HEK293 (cell line): ENCODE results near the gene DYNC1LI1.

Experiments
- CTCF ChIA-PET: fragments of 350-600 bp; formaldehyde crosslinking; extraction: SDS; loops from one replicate; lab custom pipeline; 2021; ENCODE audit warnings: antibody characterized with exemption; lab: Yijun Ruan, JAX
- POLR2A ChIA-PET: fragments of 300-600 bp; formaldehyde crosslinking; extraction: SDS; loops from one replicate; lab custom pipeline; 2020; ENCODE audit warnings: antibody characterized with exemption, inconsistent platforms; lab: Yijun Ruan, JAX
- H3K27ac ChIP-seq: fragments of 200-500 bp; sonication (Bioruptor generic); 2 replicates; pipeline ENCODE4 v1.5.1; 2014; ENCODE audit warnings: low read depth, low read length, control low read depth, inconsistent platforms; ENCODE audit errors: extremely low read depth
- H3K36me3 ChIP-seq, 2 experiments: fragments of 200-500 bp in 1 of 2; sonication (Bioruptor generic) in 1 of 2; 1 replicate in 1 of 2; 2 replicates in 1 of 2; pipeline ENCODE4 v1.5.1; 2014 to 2017; ENCODE audit warnings: inconsistent platforms in 2 of 2, low read length in 2 of 2; ENCODE audit not compliant: control insufficient read depth in 2 of 2, insufficient read depth in 1 of 2
- H3K4me1 ChIP-seq: fragments of 200-500 bp; sonication (Bioruptor generic); 2 replicates; pipeline ENCODE4 v1.5.1; 2014; ENCODE audit warnings: mild to moderate bottlenecking, low read length, inconsistent platforms; ENCODE audit not compliant: control insufficient read depth, insufficient read depth
- H3K4me3 ChIP-seq: 2 replicates; pipeline ENCODE4 v1.5.1; 2011; ENCODE audit warnings: low read depth, mild to moderate bottlenecking, control low read depth, low read length, moderate library complexity
- H3K9me3 ChIP-seq: fragments of 200-500 bp; sonication (Bioruptor generic); 2 replicates; pipeline ENCODE4 v1.5.1; 2014; ENCODE audit warnings: low read depth, low read length, inconsistent platforms; ENCODE audit not compliant: control insufficient read depth, insufficient read depth
- WT1 ChIP-seq: fragments of 450-650 bp; formaldehyde crosslinking; IDR thresholded peaks from 2 replicates; pipeline ENCODE4 v1.5.1; 2016; ENCODE audit warnings: missing biosample characterization, missing genetic modification characterization
- ZBTB48 ChIP-seq: fragments of 450-650 bp; formaldehyde crosslinking; IDR thresholded peaks from 2 replicates; pipeline ENCODE4 v1.5.1; 2016; ENCODE audit warnings: missing biosample characterization, missing genetic modification characterization
- ZNF660 ChIP-seq: fragments of 450-650 bp; IDR thresholded peaks from 2 replicates; pipeline ENCODE4 v1.5.1; 2018; ENCODE audit warnings: missing biosample characterization, mild to moderate bottlenecking, missing genetic modification characterization
- ZNF670 ChIP-seq: fragments of 450-650 bp; formaldehyde crosslinking; IDR thresholded peaks from 2 replicates; pipeline ENCODE4 v1.5.1; 2016; ENCODE audit warnings: missing biosample characterization, missing genetic modification characterization, low read depth
- ZNF776 ChIP-seq: fragments of 450-650 bp; formaldehyde crosslinking; IDR thresholded peaks from 2 replicates; pipeline ENCODE4 v1.5.0; 2017; ENCODE audit warnings: missing biosample characterization, missing genetic modification characterization, borderline replicate concordance
- TF ChIP-seq, protein P1 (sequence below): fragments of 450-650 bp; formaldehyde crosslinking; IDR thresholded peaks from 2 replicates; pipeline ENCODE4 v1.5.1; 2016; ENCODE audit warnings: missing biosample characterization, missing genetic modification characterization, borderline replicate concordance
- TF ChIP-seq, protein P2 (sequence below): fragments of 450-650 bp; formaldehyde crosslinking; IDR thresholded peaks from 2 replicates; pipeline ENCODE4 v1.5.1; 2016; ENCODE audit warnings: missing biosample characterization, missing genetic modification characterization
- TF ChIP-seq, protein P3 (sequence below): fragments of 450-650 bp; IDR thresholded peaks from 2 replicates; pipeline ENCODE4 v1.5.1; 2018; ENCODE audit warnings: missing biosample characterization, mild to moderate bottlenecking, missing genetic modification characterization
- TF ChIP-seq, protein P4 (sequence below): fragments of 450-650 bp; formaldehyde crosslinking; IDR thresholded peaks from 2 replicates; pipeline ENCODE4 v1.5.1; 2016; ENCODE audit warnings: missing biosample characterization, missing genetic modification characterization
- TF ChIP-seq, protein P5 (sequence below): fragments of 450-650 bp; formaldehyde crosslinking; IDR thresholded peaks from 2 replicates; pipeline ENCODE4 v1.5.1; 2016; ENCODE audit warnings: missing biosample characterization, missing genetic modification characterization
- TF ChIP-seq, protein P6 (sequence below): sonication (generic); formaldehyde crosslinking; IDR thresholded peaks from 2 replicates; pipeline ENCODE4 v1.8.1; 2022; ENCODE audit warnings: mild to moderate bottlenecking, moderate library complexity, missing genetic modification reagents
- TF ChIP-seq, protein P7 (sequence below): fragments of 450-650 bp; formaldehyde crosslinking; IDR thresholded peaks from 2 replicates; pipeline ENCODE4 v1.5.1; 2016; ENCODE audit warnings: missing biosample characterization, missing genetic modification characterization
- TF ChIP-seq, protein P8 (sequence below): fragments of 450-650 bp; formaldehyde crosslinking; IDR thresholded peaks from 2 replicates; pipeline ENCODE4 v1.5.1; 2017; ENCODE audit warnings: missing biosample characterization, missing genetic modification characterization
- TF ChIP-seq, protein P9 (sequence below): fragments of 450-650 bp; formaldehyde crosslinking; IDR thresholded peaks from 2 replicates; pipeline ENCODE4 v1.5.1; 2016; ENCODE audit warnings: missing biosample characterization, missing genetic modification characterization

Gene DYNC1LI1

DNA sequence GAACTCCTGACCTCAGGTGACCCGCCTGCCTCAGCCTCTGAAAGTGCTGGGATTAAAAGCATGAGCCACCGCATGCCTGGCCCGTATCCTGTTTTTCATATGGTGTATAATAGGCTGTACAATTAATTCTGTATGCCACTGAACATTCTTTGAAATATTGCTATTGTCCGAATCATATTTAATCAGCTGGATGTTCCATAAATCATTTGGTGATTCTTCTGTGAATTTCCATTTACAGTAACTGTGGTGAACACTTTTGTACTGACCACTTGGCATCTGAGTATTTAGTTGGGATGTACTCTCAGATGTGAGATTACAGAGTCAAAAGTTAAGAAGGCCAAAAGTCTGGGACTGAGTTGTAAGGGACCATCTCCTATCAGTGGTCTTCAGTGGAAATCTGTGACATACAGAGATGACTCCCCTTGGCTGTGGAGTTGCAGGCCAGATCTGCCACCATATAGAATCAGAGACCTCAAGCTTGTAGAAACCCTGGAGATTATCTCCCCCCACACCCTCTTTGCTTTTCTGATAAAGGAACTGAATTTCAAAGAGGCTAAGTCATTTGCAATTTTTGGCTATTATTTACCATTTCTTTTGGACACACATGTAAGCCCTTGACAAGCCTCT lies 25.7 kb upstream of the DYNC1LI1 start (continued):
- TF ChIP-seq, protein P1, sequence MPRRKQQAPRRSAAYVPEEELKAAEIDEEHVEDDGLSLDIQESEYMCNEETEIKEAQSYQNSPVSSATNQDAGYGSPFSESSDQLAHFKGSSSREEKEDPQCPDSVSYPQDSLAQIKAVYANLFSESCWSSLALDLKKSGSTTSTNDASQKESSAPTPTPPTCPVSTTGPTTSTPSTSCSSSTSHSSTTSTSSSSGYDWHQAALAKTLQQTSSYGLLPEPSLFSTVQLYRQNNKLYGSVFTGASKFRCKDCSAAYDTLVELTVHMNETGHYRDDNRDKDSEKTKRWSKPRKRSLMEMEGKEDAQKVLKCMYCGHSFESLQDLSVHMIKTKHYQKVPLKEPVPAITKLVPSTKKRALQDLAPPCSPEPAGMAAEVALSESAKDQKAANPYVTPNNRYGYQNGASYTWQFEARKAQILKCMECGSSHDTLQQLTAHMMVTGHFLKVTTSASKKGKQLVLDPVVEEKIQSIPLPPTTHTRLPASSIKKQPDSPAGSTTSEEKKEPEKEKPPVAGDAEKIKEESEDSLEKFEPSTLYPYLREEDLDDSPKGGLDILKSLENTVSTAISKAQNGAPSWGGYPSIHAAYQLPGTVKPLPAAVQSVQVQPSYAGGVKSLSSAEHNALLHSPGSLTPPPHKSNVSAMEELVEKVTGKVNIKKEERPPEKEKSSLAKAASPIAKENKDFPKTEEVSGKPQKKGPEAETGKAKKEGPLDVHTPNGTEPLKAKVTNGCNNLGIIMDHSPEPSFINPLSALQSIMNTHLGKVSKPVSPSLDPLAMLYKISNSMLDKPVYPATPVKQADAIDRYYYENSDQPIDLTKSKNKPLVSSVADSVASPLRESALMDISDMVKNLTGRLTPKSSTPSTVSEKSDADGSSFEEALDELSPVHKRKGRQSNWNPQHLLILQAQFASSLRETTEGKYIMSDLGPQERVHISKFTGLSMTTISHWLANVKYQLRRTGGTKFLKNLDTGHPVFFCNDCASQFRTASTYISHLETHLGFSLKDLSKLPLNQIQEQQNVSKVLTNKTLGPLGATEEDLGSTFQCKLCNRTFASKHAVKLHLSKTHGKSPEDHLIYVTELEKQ (tag by site-specific recombination): no peak
- TF ChIP-seq ZNF670 (tag by site-specific recombination): no peak
- TF ChIP-seq WT1: no peak

DNA sequence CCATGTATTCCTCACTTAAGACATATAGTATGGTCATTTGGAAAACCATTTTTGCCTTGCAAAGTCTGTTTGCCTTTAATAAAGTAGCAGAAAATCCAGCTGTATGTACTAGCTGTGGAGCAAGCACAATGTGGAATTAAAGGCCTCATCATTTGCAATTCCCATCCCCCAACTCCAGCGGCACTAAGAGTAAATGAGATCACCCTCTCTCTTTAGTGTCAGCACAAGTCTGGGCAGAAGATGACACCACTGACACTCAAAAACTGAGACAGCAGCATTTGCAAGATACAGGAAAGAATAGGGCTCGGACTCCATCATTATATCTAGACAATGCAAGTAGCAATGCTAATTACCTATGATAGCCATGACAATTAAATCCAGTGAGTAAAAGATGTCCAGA lies 24.7 kb upstream of the DYNC1LI1 start:
- ChIA-PET POLR2A (no interaction called here), CTCF (no interaction called here)
- no peak overlapping the region for H3K4me3 ChIP-seq
- no peaks in the 10 kb centered on the region for H3K9me3 ChIP-seq
- H3K27ac ChIP-seq: no peak overlapping the region
- no peak for TF ChIP-seq ZBTB48 (tag by site-specific recombination)
- TF ChIP-seq, protein P2, sequence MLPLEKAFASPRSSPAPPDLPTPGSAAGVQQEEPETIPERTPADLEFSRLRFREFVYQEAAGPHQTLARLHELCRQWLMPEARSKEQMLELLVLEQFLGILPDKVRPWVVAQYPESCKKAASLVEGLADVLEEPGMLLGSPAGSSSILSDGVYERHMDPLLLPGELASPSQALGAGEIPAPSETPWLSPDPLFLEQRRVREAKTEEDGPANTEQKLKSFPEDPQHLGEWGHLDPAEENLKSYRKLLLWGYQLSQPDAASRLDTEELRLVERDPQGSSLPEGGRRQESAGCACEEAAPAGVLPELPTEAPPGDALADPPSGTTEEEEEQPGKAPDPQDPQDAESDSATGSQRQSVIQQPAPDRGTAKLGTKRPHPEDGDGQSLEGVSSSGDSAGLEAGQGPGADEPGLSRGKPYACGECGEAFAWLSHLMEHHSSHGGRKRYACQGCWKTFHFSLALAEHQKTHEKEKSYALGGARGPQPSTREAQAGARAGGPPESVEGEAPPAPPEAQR (tag by site-specific recombination): no peak
- TF ChIP-seq, protein P3, sequence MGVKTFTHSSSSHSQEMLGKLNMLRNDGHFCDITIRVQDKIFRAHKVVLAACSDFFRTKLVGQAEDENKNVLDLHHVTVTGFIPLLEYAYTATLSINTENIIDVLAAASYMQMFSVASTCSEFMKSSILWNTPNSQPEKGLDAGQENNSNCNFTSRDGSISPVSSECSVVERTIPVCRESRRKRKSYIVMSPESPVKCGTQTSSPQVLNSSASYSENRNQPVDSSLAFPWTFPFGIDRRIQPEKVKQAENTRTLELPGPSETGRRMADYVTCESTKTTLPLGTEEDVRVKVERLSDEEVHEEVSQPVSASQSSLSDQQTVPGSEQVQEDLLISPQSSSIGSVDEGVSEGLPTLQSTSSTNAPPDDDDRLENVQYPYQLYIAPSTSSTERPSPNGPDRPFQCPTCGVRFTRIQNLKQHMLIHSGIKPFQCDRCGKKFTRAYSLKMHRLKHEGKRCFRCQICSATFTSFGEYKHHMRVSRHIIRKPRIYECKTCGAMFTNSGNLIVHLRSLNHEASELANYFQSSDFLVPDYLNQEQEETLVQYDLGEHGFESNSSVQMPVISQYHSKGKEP (tag by site-specific recombination): no peak
- H3K36me3 ChIP-seq: no peaks in the 10 kb centered on the region
- no peaks in the 10 kb centered on the region for H3K4me1 ChIP-seq

DNA sequence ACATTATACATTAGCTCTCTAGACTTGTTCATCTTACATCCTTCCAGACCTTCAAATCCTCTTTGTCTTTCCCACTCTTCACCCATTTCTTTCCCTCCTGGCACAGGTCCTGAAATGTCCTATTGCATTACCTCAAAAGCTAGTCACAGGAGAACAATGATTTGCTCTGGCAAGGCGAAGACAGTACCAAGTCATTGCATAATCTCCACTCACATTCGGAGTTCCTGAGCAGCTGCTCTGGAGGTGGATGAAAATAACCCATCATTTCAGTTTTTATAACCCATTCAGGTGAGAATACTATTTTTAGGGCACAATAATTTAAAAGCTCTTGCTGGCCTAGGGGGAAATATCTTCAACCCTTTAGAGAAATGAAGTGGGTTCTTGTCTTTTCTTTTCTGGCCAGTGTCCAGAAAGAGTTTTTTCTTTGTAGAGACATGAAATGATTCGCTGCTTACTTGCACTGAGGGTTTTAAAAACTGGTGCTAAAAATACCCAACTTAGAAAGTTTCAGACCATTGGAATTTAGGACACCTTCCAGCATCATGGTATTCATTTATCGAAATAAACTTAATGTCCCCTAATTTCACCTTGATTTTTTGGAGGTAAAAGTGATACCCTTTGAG lies 23.4 kb upstream of the DYNC1LI1 start:
- H3K4me3 ChIP-seq: no peak overlapping the region
- H3K36me3 ChIP-seq: no peaks in the 10 kb centered on the region
- ChIA-PET CTCF (no interaction called here), POLR2A (no interaction called here)
- H3K9me3 ChIP-seq: no peaks in the 10 kb centered on the region
- no peak overlapping the region for H3K27ac ChIP-seq
- H3K4me1 ChIP-seq: no peaks in the 10 kb centered on the region
- TF ChIP-seq ZNF660 (no peak), ZNF776 (no peak)
- TF ChIP-seq, protein P4, sequence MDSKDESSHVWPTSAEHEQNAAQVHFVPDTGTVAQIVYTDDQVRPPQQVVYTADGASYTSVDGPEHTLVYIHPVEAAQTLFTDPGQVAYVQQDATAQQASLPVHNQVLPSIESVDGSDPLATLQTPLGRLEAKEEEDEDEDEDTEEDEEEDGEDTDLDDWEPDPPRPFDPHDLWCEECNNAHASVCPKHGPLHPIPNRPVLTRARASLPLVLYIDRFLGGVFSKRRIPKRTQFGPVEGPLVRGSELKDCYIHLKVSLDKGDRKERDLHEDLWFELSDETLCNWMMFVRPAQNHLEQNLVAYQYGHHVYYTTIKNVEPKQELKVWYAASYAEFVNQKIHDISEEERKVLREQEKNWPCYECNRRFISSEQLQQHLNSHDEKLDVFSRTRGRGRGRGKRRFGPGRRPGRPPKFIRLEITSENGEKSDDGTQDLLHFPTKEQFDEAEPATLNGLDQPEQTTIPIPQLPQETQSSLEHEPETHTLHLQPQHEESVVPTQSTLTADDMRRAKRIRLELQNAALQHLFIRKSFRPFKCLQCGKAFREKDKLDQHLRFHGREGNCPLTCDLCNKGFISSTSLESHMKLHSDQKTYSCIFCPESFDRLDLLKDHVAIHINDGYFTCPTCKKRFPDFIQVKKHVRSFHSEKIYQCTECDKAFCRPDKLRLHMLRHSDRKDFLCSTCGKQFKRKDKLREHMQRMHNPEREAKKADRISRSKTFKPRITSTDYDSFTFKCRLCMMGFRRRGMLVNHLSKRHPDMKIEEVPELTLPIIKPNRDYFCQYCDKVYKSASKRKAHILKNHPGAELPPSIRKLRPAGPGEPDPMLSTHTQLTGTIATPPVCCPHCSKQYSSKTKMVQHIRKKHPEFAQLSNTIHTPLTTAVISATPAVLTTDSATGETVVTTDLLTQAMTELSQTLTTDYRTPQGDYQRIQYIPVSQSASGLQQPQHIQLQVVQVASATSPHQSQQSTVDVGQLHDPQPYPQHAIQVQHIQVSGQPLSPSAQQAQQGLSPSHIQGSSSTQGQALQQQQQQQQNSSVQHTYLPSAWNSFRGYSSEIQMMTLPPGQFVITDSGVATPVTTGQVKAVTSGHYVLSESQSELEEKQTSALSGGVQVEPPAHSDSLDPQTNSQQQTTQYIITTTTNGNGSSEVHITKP: no peak
- TF ChIP-seq, protein P5, sequence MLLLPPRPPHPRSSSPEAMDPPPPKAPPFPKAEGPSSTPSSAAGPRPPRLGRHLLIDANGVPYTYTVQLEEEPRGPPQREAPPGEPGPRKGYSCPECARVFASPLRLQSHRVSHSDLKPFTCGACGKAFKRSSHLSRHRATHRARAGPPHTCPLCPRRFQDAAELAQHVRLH (tag by site-specific recombination): no peak
- TF ChIP-seq, protein P6, sequence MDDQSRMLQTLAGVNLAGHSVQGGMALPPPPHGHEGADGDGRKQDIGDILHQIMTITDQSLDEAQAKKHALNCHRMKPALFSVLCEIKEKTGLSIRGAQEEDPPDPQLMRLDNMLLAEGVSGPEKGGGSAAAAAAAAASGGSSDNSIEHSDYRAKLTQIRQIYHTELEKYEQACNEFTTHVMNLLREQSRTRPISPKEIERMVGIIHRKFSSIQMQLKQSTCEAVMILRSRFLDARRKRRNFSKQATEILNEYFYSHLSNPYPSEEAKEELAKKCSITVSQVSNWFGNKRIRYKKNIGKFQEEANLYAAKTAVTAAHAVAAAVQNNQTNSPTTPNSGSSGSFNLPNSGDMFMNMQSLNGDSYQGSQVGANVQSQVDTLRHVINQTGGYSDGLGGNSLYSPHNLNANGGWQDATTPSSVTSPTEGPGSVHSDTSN (CRISPR knock-in tag): no peak
- TF ChIP-seq, protein P7, sequence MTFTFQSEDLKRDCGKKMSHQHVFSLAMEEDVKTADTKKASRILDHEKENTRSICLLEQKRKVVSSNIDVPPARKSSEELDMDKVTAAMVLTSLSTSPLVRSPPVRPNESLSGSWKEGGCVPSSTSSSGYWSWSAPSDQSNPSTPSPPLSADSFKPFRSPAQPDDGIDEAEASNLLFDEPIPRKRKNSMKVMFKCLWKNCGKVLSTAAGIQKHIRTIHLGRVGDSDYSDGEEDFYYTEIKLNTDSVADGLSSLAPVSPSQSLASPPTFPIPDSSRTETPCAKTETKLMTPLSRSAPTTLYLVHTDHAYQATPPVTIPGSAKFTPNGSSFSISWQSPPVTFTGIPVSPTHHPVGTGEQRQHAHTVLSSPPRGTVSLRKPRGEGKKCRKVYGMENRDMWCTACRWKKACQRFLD (tag by site-specific recombination): no peak
- TF ChIP-seq, protein P8, sequence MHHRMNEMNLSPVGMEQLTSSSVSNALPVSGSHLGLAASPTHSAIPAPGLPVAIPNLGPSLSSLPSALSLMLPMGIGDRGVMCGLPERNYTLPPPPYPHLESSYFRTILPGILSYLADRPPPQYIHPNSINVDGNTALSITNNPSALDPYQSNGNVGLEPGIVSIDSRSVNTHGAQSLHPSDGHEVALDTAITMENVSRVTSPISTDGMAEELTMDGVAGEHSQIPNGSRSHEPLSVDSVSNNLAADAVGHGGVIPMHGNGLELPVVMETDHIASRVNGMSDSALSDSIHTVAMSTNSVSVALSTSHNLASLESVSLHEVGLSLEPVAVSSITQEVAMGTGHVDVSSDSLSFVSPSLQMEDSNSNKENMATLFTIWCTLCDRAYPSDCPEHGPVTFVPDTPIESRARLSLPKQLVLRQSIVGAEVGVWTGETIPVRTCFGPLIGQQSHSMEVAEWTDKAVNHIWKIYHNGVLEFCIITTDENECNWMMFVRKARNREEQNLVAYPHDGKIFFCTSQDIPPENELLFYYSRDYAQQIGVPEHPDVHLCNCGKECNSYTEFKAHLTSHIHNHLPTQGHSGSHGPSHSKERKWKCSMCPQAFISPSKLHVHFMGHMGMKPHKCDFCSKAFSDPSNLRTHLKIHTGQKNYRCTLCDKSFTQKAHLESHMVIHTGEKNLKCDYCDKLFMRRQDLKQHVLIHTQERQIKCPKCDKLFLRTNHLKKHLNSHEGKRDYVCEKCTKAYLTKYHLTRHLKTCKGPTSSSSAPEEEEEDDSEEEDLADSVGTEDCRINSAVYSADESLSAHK: no peak
- TF ChIP-seq, protein P9, sequence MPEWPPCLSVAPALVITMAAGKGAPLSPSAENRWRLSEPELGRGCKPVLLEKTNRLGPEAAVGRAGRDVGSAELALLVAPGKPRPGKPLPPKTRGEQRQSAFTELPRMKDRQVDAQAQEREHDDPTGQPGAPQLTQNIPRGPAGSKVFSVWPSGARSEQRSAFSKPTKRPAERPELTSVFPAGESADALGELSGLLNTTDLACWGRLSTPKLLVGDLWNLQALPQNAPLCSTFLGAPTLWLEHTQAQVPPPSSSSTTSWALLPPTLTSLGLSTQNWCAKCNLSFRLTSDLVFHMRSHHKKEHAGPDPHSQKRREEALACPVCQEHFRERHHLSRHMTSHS (tag by site-specific recombination): no peak
